Neuronal stem cell (in vitro differentiated cells): ENCODE measurements around the gene CHST2.

ENCODE experiments used
- DNase-seq: peaks from one replicate; pipeline ENCODE4 v3.0.0-alpha.2; 2013; ENCODE audit warnings: low spot score
- H2AFZ ChIP-seq: one replicate; pipeline ENCODE4 v1.6.1; 2013; ENCODE audit warnings: mild to moderate bottlenecking, low read length, inconsistent platforms
- H2AK5ac ChIP-seq: 2 replicates; pipeline ENCODE4 v1.6.1; 2013; ENCODE audit warnings: low read depth, mild to moderate bottlenecking, inconsistent platforms, low read length, moderate library complexity, mixed read lengths
- H2BK120ac ChIP-seq: 2 replicates; pipeline ENCODE4 v1.6.1; 2013; ENCODE audit warnings: low read depth, mild to moderate bottlenecking, inconsistent platforms, low read length, moderate library complexity, mixed read lengths
- H2BK12ac ChIP-seq: one replicate; pipeline ENCODE4 v1.6.1; 2013; ENCODE audit warnings: low read length, inconsistent platforms
- H2BK15ac ChIP-seq: 2 replicates; pipeline ENCODE4 v1.6.1; 2013; ENCODE audit warnings: mild to moderate bottlenecking, low read length, inconsistent platforms, mixed read lengths
- H2BK5ac ChIP-seq: one replicate; pipeline ENCODE4 v1.6.1; 2013; ENCODE audit warnings: inconsistent platforms, mild to moderate bottlenecking, low read length, moderate library complexity
- H3K14ac ChIP-seq: one replicate; pipeline ENCODE4 v1.6.1; 2013; ENCODE audit warnings: low read length, inconsistent platforms
- H3K18ac ChIP-seq: 2 replicates; pipeline ENCODE4 v1.6.1; 2013; ENCODE audit warnings: low read length, inconsistent platforms
- H3K23ac ChIP-seq: 2 replicates; pipeline ENCODE4 v1.6.1; 2013; ENCODE audit warnings: low read depth, mild to moderate bottlenecking, mixed read lengths, low read length, inconsistent platforms; ENCODE audit not compliant: poor library complexity
- H3K27ac ChIP-seq: replicated peaks from 3 replicates; pipeline ENCODE4 v1.5.1; 2013; ENCODE audit warnings: low read length, inconsistent platforms
- H3K27me3 ChIP-seq, 3 experiments: 2 replicates each; pipeline ENCODE4 v1.6.1; 2013; ENCODE audit warnings: low read length in 3 of 3, mild to moderate bottlenecking in 2 of 3, inconsistent platforms in 1 of 3, low read depth in 1 of 3, mixed read lengths in 1 of 3, moderate library complexity in 1 of 3; ENCODE audit not compliant: control insufficient read depth in 3 of 3, insufficient read depth in 3 of 3
- H3K36me3 ChIP-seq, 2 donors: replicated peaks in 1 of 2; 2 replicates each; pipeline ENCODE4 v1.6.1; 2013; ENCODE audit warnings: low read length in 2 of 2; ENCODE audit not compliant: control insufficient read depth in 2 of 2, insufficient read depth in 2 of 2
- H3K4ac ChIP-seq: 2 replicates; pipeline ENCODE4 v1.6.1; 2013; ENCODE audit warnings: inconsistent platforms, mild to moderate bottlenecking, low read length, moderate library complexity
- H3K4me1 ChIP-seq, 2 donors: 1 replicate in 1 of 2; 2 replicates in 1 of 2; pipeline ENCODE4 v1.6.1; 2013; ENCODE audit warnings: low read length in 2 of 2, low read depth in 1 of 2; ENCODE audit not compliant: control insufficient read depth in 2 of 2, insufficient read depth in 1 of 2
- H3K4me2 ChIP-seq: one replicate; pipeline ENCODE4 v1.6.1; 2013; ENCODE audit warnings: mild to moderate bottlenecking, low read length, inconsistent platforms; ENCODE audit not compliant: insufficient read depth, poor library complexity, severe bottlenecking
- H3K4me3 ChIP-seq, 2 donors: 2 replicates each; pipeline ENCODE4 v1.5.1; 2013; ENCODE audit warnings: low read length in 2 of 2, mild to moderate bottlenecking in 2 of 2, inconsistent platforms in 1 of 2, moderate library complexity in 1 of 2
- H3K79me1 ChIP-seq: one replicate; pipeline ENCODE4 v1.6.1; 2013; ENCODE audit warnings: low read depth, mild to moderate bottlenecking, inconsistent platforms, low read length, moderate library complexity
- H3K9ac ChIP-seq: one replicate; pipeline ENCODE4 v1.6.1; 2013; ENCODE audit warnings: mild to moderate bottlenecking, low read depth, low read length, inconsistent platforms; ENCODE audit not compliant: poor library complexity
- H3K9me3 ChIP-seq, 2 donors: replicated peaks in 1 of 2; 2 replicates each; pipeline versions ENCODE3 to v1.6.1; 2013; ENCODE audit warnings: low read length in 2 of 2, mild to moderate bottlenecking in 2 of 2, inconsistent platforms in 1 of 2, low read depth in 1 of 2, mixed read lengths in 1 of 2, moderate library complexity in 1 of 2; ENCODE audit not compliant: control insufficient read depth in 2 of 2, insufficient read depth in 1 of 2
- H4K8ac ChIP-seq: one replicate; pipeline ENCODE4 v1.6.1; 2013; ENCODE audit warnings: low read depth, mild to moderate bottlenecking, inconsistent platforms, low read length, moderate library complexity
- H4K91ac ChIP-seq: one replicate; pipeline ENCODE4 v1.6.1; 2013; ENCODE audit warnings: low read length, low read depth, mild to moderate bottlenecking, inconsistent platforms; ENCODE audit not compliant: poor library complexity
- WGBS, 2 donors: extraction: QIAGEN DNeasy Blood & Tissue Kit; methylation state at CpG; one replicate each; pipeline ENCODE4 v1.1.7; 2013; ENCODE audit warnings: missing lambda C conversion rate in 2 of 2, mixed read lengths in 1 of 2; ENCODE audit not compliant: insufficient read length in 2 of 2, insufficient replicate concordance in 1 of 2; ENCODE audit errors: extremely low coverage in 2 of 2; 5-methylcytosine and 5-hydroxymethylcytosine counted together

CHST2 gene

GRCh38 chr3:143172795-143173145 is 53.2 kb downstream of the CHST2 start:
- H2AK5ac ChIP-seq: no peak overlapping the region
- no CpG with 5 or more reads among the region's 2 CpGs for WGBS, 2 donors
- no peak overlapping the region for H3K18ac ChIP-seq
- H3K4ac ChIP-seq: no peak overlapping the region
- no peak overlapping the region for H3K9ac ChIP-seq
- no peak overlapping the region for H2BK120ac ChIP-seq
- H3K14ac ChIP-seq: no peak overlapping the region
- no peak overlapping the region for H2AFZ ChIP-seq
- no peak overlapping the region for H2BK15ac ChIP-seq
- H3K4me3 ChIP-seq: no peak overlapping the region
- H3K27ac ChIP-seq: no peak overlapping the region
- no peak overlapping the region for H2BK5ac ChIP-seq
- no peak overlapping the region for H2BK12ac ChIP-seq
- H4K8ac ChIP-seq: no peak overlapping the region
- H3K9me3 ChIP-seq: peaks cover 3 to 9% of the 10 kb centered on the region in 2 donors
- no peaks in the 10 kb centered on the region for H3K79me1 ChIP-seq
- H3K23ac ChIP-seq: no peak overlapping the region
- peaks cover 0 to 2% of the 10 kb centered on the region in 2 donors for H3K4me1 ChIP-seq
- H3K27me3 ChIP-seq: no peaks in the 10 kb centered on the region
- no peak overlapping the region for H4K91ac ChIP-seq
- DNase-seq: no peak
- no peaks in the 10 kb centered on the region for H3K36me3 ChIP-seq
- H3K4me2 ChIP-seq: no peak overlapping the region

DNA sequence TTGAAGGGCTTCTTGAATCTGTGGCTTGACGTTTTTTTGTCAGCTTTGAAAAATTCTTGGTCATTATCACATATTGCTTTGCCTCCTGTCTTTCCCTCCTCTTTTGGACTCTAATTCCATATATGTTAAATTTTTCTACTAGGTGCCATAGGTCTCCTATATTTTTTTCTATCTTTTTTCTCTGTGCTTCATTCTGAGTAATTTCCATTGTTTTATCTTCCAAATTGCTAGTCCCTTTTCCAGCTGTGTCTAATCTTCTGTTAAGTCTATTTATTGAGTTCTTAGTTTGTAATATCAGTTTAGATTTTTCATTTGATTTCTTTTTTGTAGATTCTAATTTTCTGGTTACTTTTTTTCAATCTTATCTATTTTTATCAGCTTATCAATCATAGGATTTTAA is 53.7 kb downstream of the CHST2 start:
- Histone ChIP-seq H2BK12ac (no peak overlapping the region), H2BK15ac (no peak overlapping the region), H4K91ac (no peak overlapping the region), H3K23ac (no peak overlapping the region), H3K4ac (no peak overlapping the region), H2BK5ac (no peak overlapping the region), H3K36me3 (no peaks in the 10 kb centered on the region), H3K27me3 (no peaks in the 10 kb centered on the region), H3K9ac (no peak overlapping the region), H2BK120ac (no peak overlapping the region), H3K14ac (no peak overlapping the region), H3K4me1 (peaks cover 0 to 2% of the 10 kb centered on the region in 2 donors), H4K8ac (no peak overlapping the region), H3K4me2 (no peak overlapping the region), H3K4me3 (no peak overlapping the region), H3K27ac (no peak overlapping the region), H3K79me1 (no peaks in the 10 kb centered on the region), H2AFZ (no peak overlapping the region), H3K9me3 (peaks cover 3 to 9% of the 10 kb centered on the region in 2 donors), H2AK5ac (no peak overlapping the region), H3K18ac (no peak overlapping the region)
- no CpG with 5 or more reads among the region's 1 CpG for WGBS, 2 donors
- DNase-seq: no peak
